ENCODE results near the gene CATSPER4.

Gene CATSPER4

GRCh38 chr1:26210147-26210870, 19.9 kb downstream of the CATSPER4 start:
- no peaks in the 10 kb centered on the region for H3K36me3 Mint-ChIP-seq (ENCODE audit: low read depth)
- peaks cover 14% of the 10 kb centered on the region for H3K4me1 Mint-ChIP-seq
- H3K27me3 Mint-ChIP-seq (ENCODE audit: low read depth, poor library complexity): peaks cover 12% of the 10 kb centered on the region
- no peak overlapping the region for H3K27ac Mint-ChIP-seq
- H3K9me3 Mint-ChIP-seq: no peaks in the 10 kb centered on the region
- no peak for TF ChIP-seq CTCF (IDR thresholded peaks at IDR 0.05)
- H3K4me3 Mint-ChIP-seq: no peak overlapping the region
- no peak for DNase-seq

- TF ChIP-seq CTCF (IDR thresholded peaks at IDR 0.05): no peak
- DNase-seq: no peak
- no peaks in the 10 kb centered on the region for H3K36me3 Mint-ChIP-seq (ENCODE audit: low read depth)
- peaks cover 14% of the 10 kb centered on the region for H3K4me1 Mint-ChIP-seq
- H3K9me3 Mint-ChIP-seq: no peaks in the 10 kb centered on the region
- H3K27ac Mint-ChIP-seq: no peak overlapping the region
- peaks cover 24% of the 10 kb centered on the region for H3K27me3 Mint-ChIP-seq (ENCODE audit: low read depth, poor library complexity)
- H3K4me3 Mint-ChIP-seq: no peak overlapping the region
Measured at GRCh38 chr1:26212726-26213125, 22.3 kb downstream of the CATSPER4 start.

- no peak for TF ChIP-seq CTCF (IDR thresholded peaks at IDR 0.05)
- no peak overlapping the region for H3K4me3 Mint-ChIP-seq
- no peak for DNase-seq
- H3K27ac Mint-ChIP-seq: no peak overlapping the region
- peaks cover 14% of the 10 kb centered on the region for H3K4me1 Mint-ChIP-seq
- no peaks in the 10 kb centered on the region for H3K36me3 Mint-ChIP-seq (ENCODE audit: low read depth)
- no peaks in the 10 kb centered on the region for H3K9me3 Mint-ChIP-seq
- peaks cover 24% of the 10 kb centered on the region for H3K27me3 Mint-ChIP-seq (ENCODE audit: low read depth, poor library complexity)
Measured at GRCh38 chr1:26213335-26213905, 23.0 kb downstream of the CATSPER4 start.

- TF ChIP-seq CTCF (IDR thresholded peaks at IDR 0.05): no peak
- no peaks in the 10 kb centered on the region for H3K36me3 Mint-ChIP-seq (ENCODE audit: low read depth)
- H3K9me3 Mint-ChIP-seq: no peaks in the 10 kb centered on the region
- peaks cover 17% of the 10 kb centered on the region for H3K27me3 Mint-ChIP-seq (ENCODE audit: low read depth, poor library complexity)
- H3K27ac Mint-ChIP-seq: no peak overlapping the region
- DNase-seq: no peak
- peaks cover 23% of the 10 kb centered on the region for H3K4me1 Mint-ChIP-seq
- no peak overlapping the region for H3K4me3 Mint-ChIP-seq
Measured at GRCh38 chr1:26215246-26215645, 24.8 kb downstream of the CATSPER4 start.

GRCh38 chr1:26218906-26219494, 28.6 kb downstream of the CATSPER4 start:
- H3K36me3 Mint-ChIP-seq (ENCODE audit: low read depth): no peaks in the 10 kb centered on the region
- peaks cover 28% of the 10 kb centered on the region for H3K27me3 Mint-ChIP-seq (ENCODE audit: low read depth, poor library complexity)
- H3K4me3 Mint-ChIP-seq: no peak overlapping the region

More at GRCh38 chr1:26218906-26219494, 28.6 kb downstream of the CATSPER4 start:
- Mint-ChIP-seq H3K9me3 (no peaks in the 10 kb centered on the region), H3K4me1 (peaks cover 25% of the 10 kb centered on the region), H3K27ac (no peak overlapping the region)
- DNase-seq: no peak
- TF ChIP-seq CTCF (IDR thresholded peaks at IDR 0.05): no peak
